Right lobe of liver (tissue), 6 donors: ENCODE results near the gene SNX14. TPM values are rescaled to one million over a fixed set of nuclear protein-coding genes. Genes with fewer than 3 reads are reported as not detected.

Source experiments
- ATAC-seq, 4 donors: fragments of 200-7000 bp; cut with Tn5 transposase; one replicate each; pipeline ENCODE4 v1.9.1; 2020; ENCODE audit warnings: mild to moderate bottlenecking in 4 of 4, moderate library complexity in 4 of 4
- DNase-seq, 3 donors: peaks; one replicate each; pipeline ENCODE4 v3.0.0-alpha.2; 2020
- H3K27ac ChIP-seq, 3 donors: fragments of 200-600 bp; one replicate each; pipeline ENCODE4 v1.8.0; 2022
- H3K27me3 ChIP-seq, 2 donors: fragments of 200-600 bp; one replicate each; pipeline ENCODE4 v1.8.0; 2022
- H3K36me3 ChIP-seq, 4 donors: fragments of 200-600 bp; sonication (generic) in 1 of 4; one replicate each; pipeline versions ENCODE4 v1.5.1 to v1.8.0; 2017 to 2022; ENCODE audit warnings: control low read depth in 1 of 4
- H3K4me1 ChIP-seq, 4 donors: fragments of 200-600 bp; sonication (generic) in 1 of 4; one replicate each; pipeline versions ENCODE4 v1.5.1 to v1.8.0; 2017 to 2022; ENCODE audit warnings: control low read depth in 1 of 4
- H3K4me3 ChIP-seq, 3 donors: fragments of 200-600 bp; one replicate each; pipeline ENCODE4 v1.8.0; 2022
- H3K9me3 ChIP-seq, 4 donors: fragments of 200-600 bp; sonication (generic) in 1 of 4; one replicate each; pipeline versions ENCODE4 v1.5.1 to v1.8.0; 2017 to 2022; ENCODE audit warnings: control low read depth in 1 of 4
- POLR2A ChIP-seq: fragments of 450-650 bp; IDR thresholded peaks from one replicate; pipeline ENCODE4 v1.6.1; 2017; ENCODE audit warnings: antibody characterized with exemption, mild to moderate bottlenecking
- WGBS: methylation state at CpG from one replicate; pipeline ENCODE4 v1.1.6; 2018; ENCODE audit warnings: low coverage, low lambda C conversion rate; ENCODE audit not compliant: insufficient coverage; ENCODE audit errors: missing lambda C conversion rate; 5-methylcytosine and 5-hydroxymethylcytosine counted together
- intact Hi-C, 2 donors: fragments of 100-400 bp; cut with DNase I; formaldehyde crosslinking; loops; one replicate each; pipeline versions ENCODE4 v1.11.2 to v1.14.1; 2022
- total RNA-seq, 6 experiments: library from RNA; depleted of rRNA in 2 of 6; stranded (reverse); fragments of >200 nt in 2 of 6; fragmentation: NEBNext Ultra II Directional in 3 of 6; extraction: Animal tissue kit (Norgen Biotek cat#: 25700) in 3 of 6; gene quantifications; one replicate each; pipeline versions ENCODE4 v1.1.0 to v1.2.4, GENCODE V29; 2016 to 2023
- TF ChIP-seq, protein P1 (sequence below), 4 donors: fragments of 200-600 bp in 3 of 4; fragments of 450-650 bp in 1 of 4; IDR thresholded peaks; one replicate each; pipeline versions ENCODE4 v1.5.1 to v1.8.0; 2016 to 2022; ENCODE audit warnings: antibody characterized with exemption in 4 of 4, mild to moderate bottlenecking in 2 of 4
- donor health status: DM: no; HTN: yes; CAD: no.
- donor health status: DM: no; HTN: no; CAD: no.
- donor health status: DM: no; HTN: no; CAD: no.
- donor health status: DM: no; HTN: yes; CAD: no.
- donor health status: DM: no; HTN: yes; CAD: no.

The SNX14 gene
- total RNA-seq, 6 experiments from 2014 or later = 35.0 to 72.5 (median 51.9) TPM

DNA sequence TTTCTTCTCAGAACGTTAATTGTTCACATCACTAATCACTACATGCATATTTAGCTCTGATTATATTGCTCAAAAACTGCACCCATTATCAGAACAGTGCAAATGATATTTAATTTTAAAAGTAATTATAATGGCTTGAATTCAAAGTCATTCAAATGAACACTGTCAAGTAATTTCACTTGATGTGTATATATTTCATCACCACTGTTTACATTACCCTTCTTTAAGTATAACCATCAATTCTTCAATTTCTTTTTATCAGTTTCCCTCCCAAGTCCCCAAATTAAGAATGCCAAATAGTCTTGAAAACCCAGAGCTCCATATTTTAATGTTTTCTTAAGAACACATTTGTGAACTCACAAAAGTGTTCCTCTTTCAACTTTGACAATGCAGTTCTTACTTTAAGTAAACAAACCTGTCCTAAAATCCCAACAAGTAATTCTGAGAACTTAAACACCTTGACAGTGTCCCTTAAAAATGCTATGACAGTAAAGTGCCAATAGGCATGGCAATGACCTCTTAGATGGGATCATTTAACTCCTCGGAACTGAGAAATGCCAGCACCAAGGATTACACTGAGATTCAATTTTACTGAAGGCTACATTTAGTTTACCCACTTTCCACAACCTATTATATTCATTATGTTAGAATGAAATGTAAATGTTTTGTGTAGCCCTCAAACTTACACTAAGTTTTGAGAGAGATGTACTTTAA, 16.7 kb upstream of the SNX14 start:
- no peaks in the 10 kb centered on the region for H3K4me1 ChIP-seq
- intact Hi-C loops = no loop called here
- H3K27me3 ChIP-seq = no peaks in the 10 kb centered on the region
- 89% methylated on average over 2 of the region's 2 CpGs for WGBS
- peaks cover 0 to 51% (median 32%) of the 10 kb centered on the region in 4 donors for H3K36me3 ChIP-seq
- no peak overlapping the region for H3K27ac ChIP-seq
- H3K9me3 ChIP-seq = no peaks in the 10 kb centered on the region
- no peak for ATAC-seq
- no peak for TF ChIP-seq POLR2A
- H3K4me3 ChIP-seq = no peak overlapping the region
- DNase-seq = no peak

DNA sequence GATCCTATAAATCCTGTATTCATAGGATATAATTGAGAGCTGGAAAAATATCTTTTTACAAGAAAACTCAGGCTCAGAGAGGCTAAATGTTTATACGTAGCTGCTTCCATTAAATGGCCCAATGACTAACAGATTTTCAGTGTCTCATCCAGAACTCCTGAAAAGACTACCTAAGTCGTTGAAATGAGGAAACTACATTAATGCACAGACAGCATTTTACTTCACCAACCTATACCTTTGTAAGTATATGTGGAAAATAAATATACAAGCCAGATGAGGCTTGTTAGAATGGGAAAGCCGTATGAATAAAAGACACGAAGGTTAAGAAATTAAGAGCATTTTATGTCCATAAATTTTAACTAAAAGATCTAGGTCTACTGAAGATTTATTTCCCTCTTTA, 8.4 kb upstream of the SNX14 start:
- Histone ChIP-seq H3K27ac (no peak overlapping the region), H3K9me3 (no peaks in the 10 kb centered on the region), H3K4me1 (no peaks in the 10 kb centered on the region), H3K4me3 (no peak overlapping the region), H3K36me3 (no peaks in the 10 kb centered on the region), H3K27me3 (no peaks in the 10 kb centered on the region)
- DNase-seq (no peak), ATAC-seq (no peak)
- 94% methylated on average over 4 of the region's 4 CpGs for WGBS
- TF ChIP-seq, protein P1, sequence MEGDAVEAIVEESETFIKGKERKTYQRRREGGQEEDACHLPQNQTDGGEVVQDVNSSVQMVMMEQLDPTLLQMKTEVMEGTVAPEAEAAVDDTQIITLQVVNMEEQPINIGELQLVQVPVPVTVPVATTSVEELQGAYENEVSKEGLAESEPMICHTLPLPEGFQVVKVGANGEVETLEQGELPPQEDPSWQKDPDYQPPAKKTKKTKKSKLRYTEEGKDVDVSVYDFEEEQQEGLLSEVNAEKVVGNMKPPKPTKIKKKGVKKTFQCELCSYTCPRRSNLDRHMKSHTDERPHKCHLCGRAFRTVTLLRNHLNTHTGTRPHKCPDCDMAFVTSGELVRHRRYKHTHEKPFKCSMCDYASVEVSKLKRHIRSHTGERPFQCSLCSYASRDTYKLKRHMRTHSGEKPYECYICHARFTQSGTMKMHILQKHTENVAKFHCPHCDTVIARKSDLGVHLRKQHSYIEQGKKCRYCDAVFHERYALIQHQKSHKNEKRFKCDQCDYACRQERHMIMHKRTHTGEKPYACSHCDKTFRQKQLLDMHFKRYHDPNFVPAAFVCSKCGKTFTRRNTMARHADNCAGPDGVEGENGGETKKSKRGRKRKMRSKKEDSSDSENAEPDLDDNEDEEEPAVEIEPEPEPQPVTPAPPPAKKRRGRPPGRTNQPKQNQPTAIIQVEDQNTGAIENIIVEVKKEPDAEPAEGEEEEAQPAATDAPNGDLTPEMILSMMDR (IDR thresholded peaks at IDR 0.05) = no peak
- no peak for TF ChIP-seq POLR2A
- intact Hi-C loops = no loop called here

DNA sequence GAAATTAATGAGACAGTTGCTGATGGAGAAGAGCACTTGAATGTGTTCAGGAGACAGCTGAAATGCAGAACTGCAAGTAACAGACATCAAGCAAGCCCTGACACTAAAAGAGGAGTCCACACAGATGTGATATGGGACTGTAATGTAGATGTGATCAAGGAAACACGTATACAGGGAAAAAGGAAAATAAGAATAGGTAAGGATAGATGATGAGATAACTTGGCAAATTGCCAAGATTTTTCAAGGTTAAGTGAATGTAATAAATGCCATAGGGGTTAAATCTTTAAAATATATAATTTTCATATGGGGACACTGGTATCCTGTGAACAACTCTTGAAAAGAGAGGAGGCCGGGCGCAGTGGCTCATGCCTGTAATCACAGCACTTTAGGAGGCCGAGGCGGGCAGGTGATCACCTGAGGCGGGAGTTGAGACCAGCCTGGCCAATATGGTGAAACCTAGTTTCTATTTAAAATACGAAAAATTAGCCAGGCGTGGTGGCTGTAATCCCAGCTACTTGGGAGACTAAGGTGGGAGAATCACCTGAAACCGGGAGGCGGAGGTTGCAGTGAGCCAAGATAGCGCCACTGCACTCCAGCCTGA, 7.2 kb upstream of the SNX14 start:
- no peak overlapping the region for H3K4me3 ChIP-seq
- intact Hi-C loops = no loop called here
- 83% methylated on average over 9 of the region's 11 CpGs for WGBS
- no peak overlapping the region for H3K27ac ChIP-seq
- H3K27me3 ChIP-seq = no peaks in the 10 kb centered on the region
- DNase-seq (no peak), ATAC-seq (no peak)
- TF ChIP-seq, protein P1 (IDR thresholded peaks at IDR 0.05) = no peak
- TF ChIP-seq POLR2A = no peak
- no peaks in the 10 kb centered on the region for H3K36me3 ChIP-seq
- H3K4me1 ChIP-seq = no peaks in the 10 kb centered on the region
- H3K9me3 ChIP-seq = no peaks in the 10 kb centered on the region

DNA sequence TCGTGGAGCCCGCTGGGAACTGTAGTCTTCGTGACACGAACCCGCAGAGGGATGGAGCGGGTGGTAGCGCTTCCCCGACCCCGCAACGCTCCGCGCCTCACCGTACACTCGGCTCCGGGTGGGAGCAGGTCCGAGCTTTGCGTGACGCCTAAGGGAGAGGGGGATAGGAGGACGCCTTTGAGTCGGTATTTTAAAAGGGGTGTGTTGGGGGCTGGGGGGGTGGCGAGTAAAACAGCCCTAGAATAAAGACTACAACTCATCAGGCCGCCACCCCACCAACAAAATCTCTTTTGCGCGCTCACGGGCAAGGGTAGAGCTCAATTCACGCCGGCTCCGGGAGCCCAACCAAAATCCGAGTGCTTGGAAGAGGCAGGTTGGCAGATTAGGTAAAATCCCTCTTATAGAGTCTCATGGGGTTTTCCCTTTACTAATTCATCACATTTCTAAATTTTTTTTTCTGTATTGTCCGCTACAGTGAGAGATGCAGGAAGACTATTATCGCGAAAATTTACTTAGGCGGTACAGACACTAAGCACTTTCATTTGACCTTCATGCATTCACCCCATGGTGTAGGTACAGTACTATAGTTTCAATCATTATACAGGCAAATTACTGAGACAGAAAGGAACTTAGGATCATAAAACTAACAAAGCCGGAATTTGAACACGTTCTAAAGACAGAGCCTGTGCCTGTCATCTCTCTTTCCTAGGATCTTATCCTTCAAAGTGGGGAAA, 706 bp upstream of the SNX14 start:
- peaks cover 0 to 21% (median 7%) of the 10 kb centered on the region in 4 donors for H3K4me1 ChIP-seq
- peak overlapping the region; percentile 95 to 96 (median 96) for H3K27ac ChIP-seq
- H3K9me3 ChIP-seq = no peaks in the 10 kb centered on the region
- DNase-seq (no peak), ATAC-seq (peak; percentile 20 to 37 (median 26))
- TF ChIP-seq, protein P1 (IDR thresholded peaks at IDR 0.05) = no peak
- TF ChIP-seq POLR2A = no peak
- WGBS = under 1% methylated on average over 27 of the region's 35 CpGs
- H3K36me3 ChIP-seq = no peaks in the 10 kb centered on the region
- intact Hi-C loops = no loop called here
- H3K27me3 ChIP-seq = no peaks in the 10 kb centered on the region
- peak overlapping the region; percentile 72 to 81 (median 77) for H3K4me3 ChIP-seq

DNA sequence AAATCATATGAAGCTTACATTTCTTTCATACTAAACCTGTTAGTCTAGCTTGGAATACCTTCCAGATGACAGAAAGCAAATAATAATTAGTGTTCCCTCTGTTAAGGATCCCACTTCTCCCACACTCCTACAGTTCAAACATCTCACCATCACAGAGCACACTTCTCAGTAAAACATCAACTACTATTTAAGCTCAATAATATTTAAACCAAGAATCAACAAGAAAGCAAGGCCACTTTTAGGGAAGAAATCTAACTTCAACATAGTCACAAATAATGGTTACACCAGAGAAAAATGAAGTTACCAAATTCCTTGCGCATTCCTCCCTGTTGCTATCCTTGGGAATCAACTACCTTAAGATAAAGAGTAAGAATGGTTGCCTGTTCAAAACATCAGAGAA, 1.6 kb downstream of the SNX14 start:
- TF ChIP-seq, protein P1 (IDR thresholded peaks at IDR 0.05) = no peak
- TF ChIP-seq POLR2A = no peak
- DNase-seq (no peak), ATAC-seq (no peak)
- no peak overlapping the region for H3K4me3 ChIP-seq
- intact Hi-C loops = no loop called here
- 61% methylated on average over 1 of the region's 1 CpG for WGBS
- H3K9me3 ChIP-seq = no peaks in the 10 kb centered on the region
- H3K36me3 ChIP-seq = no peaks in the 10 kb centered on the region
- no peak overlapping the region for H3K27ac ChIP-seq
- no peaks in the 10 kb centered on the region for H3K27me3 ChIP-seq
- peaks cover 0 to 21% (median 7%) of the 10 kb centered on the region in 4 donors for H3K4me1 ChIP-seq
